ENCODE measurements around the gene ALB. TPM values are rescaled to one million over a fixed set of nuclear protein-coding genes. Genes with fewer than 3 reads are reported as not detected.

ALB gene
- total RNA-seq, 2 experiments from 2014 or later, result 0.47 to 0.63 TPM

- intact Hi-C loops (cut with DNase I, micrococcal nuclease), result no loop called here
- ATAC-seq (ENCODE audit: poor library complexity) (no peak), DNase-seq (no peak)
- TF ChIP-seq CTCF (IDR thresholded peaks at IDR 0.05), result no peak
- no peaks in the 10 kb centered on the region for H3K4me1 Mint-ChIP-seq (ENCODE audit: low read depth)
- no peaks in the 10 kb centered on the region for H3K9me3 ChIP-seq (ENCODE audit: control insufficient read depth in 1 of 2, insufficient read depth in 1 of 2, low read length in 2 of 2)
- H3K36me3 Mint-ChIP-seq (ENCODE audit: low read depth), result no peaks in the 10 kb centered on the region
- H3K4me3 Mint-ChIP-seq, result no peak overlapping the region
- H3K4me1 ChIP-seq (ENCODE audit: insufficient read depth, low read length), result no peaks in the 10 kb centered on the region
- H3K4me3 ChIP-seq (ENCODE audit: low read length), result no peak overlapping the region
- H3K9me3 Mint-ChIP-seq, result no peaks in the 10 kb centered on the region
- H3K27me3 ChIP-seq (ENCODE audit: control insufficient read depth in 1 of 2, insufficient read depth in 2 of 2, low read length in 2 of 2), result no peaks in the 10 kb centered on the region
- H3K27me3 Mint-ChIP-seq, result no peaks in the 10 kb centered on the region
- H3K36me3 ChIP-seq (ENCODE audit: insufficient read depth, low read length), result no peaks in the 10 kb centered on the region
- ChIA-PET POLR2A (no interaction called here), CTCF (no interaction called here)
- no peak overlapping the region for H3K27ac ChIP-seq (ENCODE audit: low read depth in 1 of 2, low read length in 2 of 2)
- no peak overlapping the region for H3K27ac Mint-ChIP-seq
Measured at GRCh38 chr4:73411731-73412414, 7.8 kb downstream of the ALB start.

GRCh38 chr4:73413294-73413755 is 9.2 kb downstream of the ALB start:
- H3K4me3 ChIP-seq (ENCODE audit: low read length), result no peak overlapping the region
- intact Hi-C loops (cut with DNase I, micrococcal nuclease), result no loop called here
- H3K36me3 ChIP-seq (ENCODE audit: insufficient read depth, low read length), result no peaks in the 10 kb centered on the region
- POLR2A ChIA-PET, result no interaction called here
- no peak overlapping the region for H3K27ac Mint-ChIP-seq
- DNase-seq (no peak), ATAC-seq (ENCODE audit: poor library complexity) (no peak)
- no peaks in the 10 kb centered on the region for H3K4me1 Mint-ChIP-seq (ENCODE audit: low read depth)
- no peak overlapping the region for H3K27ac ChIP-seq (ENCODE audit: low read depth in 1 of 2, low read length in 2 of 2)
- H3K9me3 Mint-ChIP-seq, result no peaks in the 10 kb centered on the region
- TF ChIP-seq CTCF (IDR thresholded peaks at IDR 0.05), result no peak
- CTCF ChIA-PET, result no interaction called here
- no peaks in the 10 kb centered on the region for H3K9me3 ChIP-seq (ENCODE audit: control insufficient read depth in 1 of 2, insufficient read depth in 1 of 2, low read length in 2 of 2)
- no peak overlapping the region for H3K4me3 Mint-ChIP-seq
- H3K4me1 ChIP-seq (ENCODE audit: insufficient read depth, low read length), result no peaks in the 10 kb centered on the region
- H3K27me3 ChIP-seq (ENCODE audit: control insufficient read depth in 1 of 2, insufficient read depth in 2 of 2, low read length in 2 of 2), result no peaks in the 10 kb centered on the region
- H3K36me3 Mint-ChIP-seq (ENCODE audit: low read depth), result no peaks in the 10 kb centered on the region
- no peaks in the 10 kb centered on the region for H3K27me3 Mint-ChIP-seq

- POLR2A ChIA-PET, result no interaction called here
- H3K4me3 ChIP-seq (ENCODE audit: low read length), result no peak overlapping the region
- H3K4me1 ChIP-seq (ENCODE audit: insufficient read depth, low read length), result no peaks in the 10 kb centered on the region
- no peaks in the 10 kb centered on the region for H3K27me3 ChIP-seq (ENCODE audit: control insufficient read depth in 1 of 2, insufficient read depth in 2 of 2, low read length in 2 of 2)
- Mint-ChIP-seq H3K4me3 (no peak overlapping the region), H3K36me3 (ENCODE audit: low read depth) (no peaks in the 10 kb centered on the region), H3K9me3 (no peaks in the 10 kb centered on the region), H3K4me1 (ENCODE audit: low read depth) (no peaks in the 10 kb centered on the region), H3K27ac (no peak overlapping the region), H3K27me3 (no peaks in the 10 kb centered on the region)
- intact Hi-C loops (cut with DNase I, micrococcal nuclease), result no loop called here
- CTCF ChIA-PET, result no interaction called here
- H3K9me3 ChIP-seq (ENCODE audit: control insufficient read depth in 1 of 2, insufficient read depth in 1 of 2, low read length in 2 of 2), result no peaks in the 10 kb centered on the region
- no peak for DNase-seq
- no peaks in the 10 kb centered on the region for H3K36me3 ChIP-seq (ENCODE audit: insufficient read depth, low read length)
- TF ChIP-seq CTCF (IDR thresholded peaks at IDR 0.05), result no peak
- no peak overlapping the region for H3K27ac ChIP-seq (ENCODE audit: low read depth in 1 of 2, low read length in 2 of 2)
- ATAC-seq (ENCODE audit: poor library complexity), result no peak
Measured at GRCh38 chr4:73414936-73415271, 10.8 kb downstream of the ALB start.
